Purkinje cell (primary cell): Measurements from ENCODE around the gene GET3. TPM values are rescaled to one million over a fixed set of nuclear protein-coding genes. Genes with fewer than 3 reads are reported as not detected.

Experiments used
- polyA plus RNA-seq: library from polyadenylated mRNA; unstranded; fragments of >200 nt; fragmentation: Nextera tagmentation; gene quantifications from 2 replicates; pipeline ENCODE4 v1.2.1, GENCODE V29; 2014

Gene GET3
- 20.2 and 38.0 TPM in 2 replicates for polyA plus RNA-seq

GRCh38 chr19:12736995-12737834, at the start of gene GET3:
Gene GET3 (plus strand): TSS chr19:12737497. CDS start chr19:12737506, 9 bp downstream.

GRCh38 chr19:12696366-12697335, 40.6 kb upstream of the GET3 start, which contains the start of gene FBXW9:
Gene FBXW9 (minus strand): TSS chr19:12696631. CDS start chr19:12696581, 50 bp downstream.

GRCh38 chr19:12723641-12724426, 13.5 kb upstream of the GET3 start, which contains the start of gene TNPO2:
Gene TNPO2 (minus strand): TSS chr19:12723932. CDS start chr19:12720977, 2,955 bp downstream.

GRCh38 chr19:12751635-12752034, 14.3 kb downstream of the GET3 start, which contains the start of gene BEST2:
Gene BEST2 (plus strand): TSS chr19:12751791. CDS start chr19:12752593, 802 bp downstream.

GRCh38 chr19:12774588-12775555, 37.6 kb downstream of the GET3 start, which contains the start of gene HOOK2:
Gene HOOK2 (minus strand): TSS chr19:12775552. CDS start chr19:12775449, 103 bp downstream.

GRCh38 chr19:12791345-12792050, 54.2 kb downstream of the GET3 start, which contains the start of gene JUNB:
Gene JUNB (plus strand): TSS chr19:12791486. CDS start chr19:12791772, 286 bp downstream.

Other genes starting within 250 kb of the GET3 start
- gene ZNF564, start 186.0 kb upstream of the GET3 start, polyA plus RNA-seq = 1.0 and 4.2 TPM in 2 replicates
- gene ZNF490, start 126.7 kb upstream of the GET3 start, polyA plus RNA-seq = 2.1 and 3.1 TPM in 2 replicates
- 11.3 and 13.7 TPM in 2 replicates for gene ZNF791, start 126.6 kb upstream of the GET3 start, polyA plus RNA-seq
- gene MAN2B1, start 70.8 kb upstream of the GET3 start, polyA plus RNA-seq = 2.5 TPM in 1 of 2 replicates, not detected in the other
- gene WDR83, start 70.7 kb upstream of the GET3 start, polyA plus RNA-seq = 15.0 and 22.2 TPM in 2 replicates
- gene DHPS, start 55.6 kb upstream of the GET3 start, polyA plus RNA-seq = 54.0 and 71.6 TPM in 2 replicates
- not detected in 2 replicates for gene GNG14, start 49.5 kb upstream of the GET3 start, polyA plus RNA-seq
- 0.31 and 0.50 TPM in 2 replicates for gene FBXW9, start 40.9 kb upstream of the GET3 start, polyA plus RNA-seq
- 31.5 and 39.0 TPM in 2 replicates for gene TNPO2, start 13.6 kb upstream of the GET3 start, polyA plus RNA-seq
- gene TRIR, start 2.8 kb upstream of the GET3 start, polyA plus RNA-seq = 64.1 and 73.9 TPM in 2 replicates
- gene BEST2, start 14.3 kb downstream of the GET3 start, polyA plus RNA-seq = not detected in 2 replicates
- 16.2 and 27.2 TPM in 2 replicates for gene HOOK2, start 38.1 kb downstream of the GET3 start, polyA plus RNA-seq
- 1.1 TPM in 1 of 2 replicates, not detected in the other for gene JUNB, start 54.0 kb downstream of the GET3 start, polyA plus RNA-seq
- 1,541 and 1,786 TPM in 2 replicates for gene PRDX2, start 64.3 kb downstream of the GET3 start, polyA plus RNA-seq
- 3.0 TPM in 1 of 2 replicates, not detected in the other for gene THSD8, start 64.6 kb downstream of the GET3 start, polyA plus RNA-seq
- 0.42 and 6.5 TPM in 2 replicates for gene RNASEH2A, start 69.1 kb downstream of the GET3 start, polyA plus RNA-seq
- 8.2 TPM in 1 of 2 replicates, not detected in the other for gene RTBDN, start 97.1 kb downstream of the GET3 start, polyA plus RNA-seq
- 2.5 and 5.0 TPM in 2 replicates for gene MAST1, start 101.0 kb downstream of the GET3 start, polyA plus RNA-seq
- gene DNASE2, start 144.0 kb downstream of the GET3 start, polyA plus RNA-seq = 1.5 and 2.8 TPM in 2 replicates
- gene KLF1, start 149.7 kb downstream of the GET3 start, polyA plus RNA-seq = not detected in 2 replicates
- 7.2 and 8.1 TPM in 2 replicates for gene GCDH, start 153.7 kb downstream of the GET3 start, polyA plus RNA-seq
- not detected in 2 replicates for gene SYCE2, start 181.8 kb downstream of the GET3 start, polyA plus RNA-seq
- 39.0 and 40.7 TPM in 2 replicates for gene FARSA, start 196.2 kb downstream of the GET3 start, polyA plus RNA-seq
- 1,157 and 1,633 TPM in 2 replicates for gene CALR, start 201.1 kb downstream of the GET3 start, polyA plus RNA-seq
- gene RAD23A, start 208.4 kb downstream of the GET3 start, polyA plus RNA-seq = 35.9 and 39.6 TPM in 2 replicates
- 11.9 and 15.4 TPM in 2 replicates for gene GADD45GIP1, start 219.7 kb downstream of the GET3 start, polyA plus RNA-seq
- gene DAND5, start 232.1 kb downstream of the GET3 start, polyA plus RNA-seq = not detected in 2 replicates